Metanephros (tissue), 1 donor: Measurements from ENCODE around the gene RNF32. TPM values are rescaled to one million over a fixed set of nuclear protein-coding genes. Genes with fewer than 3 reads are reported as not detected.

Experiments used
- total RNA-seq: library from RNA; depleted of rRNA; stranded (reverse); fragments of >200 nt; gene quantifications from one replicate; pipeline ENCODE4 v1.2.3, GENCODE V29; 2014

Gene RNF32
- total RNA-seq = 1.1 TPM

DNA sequence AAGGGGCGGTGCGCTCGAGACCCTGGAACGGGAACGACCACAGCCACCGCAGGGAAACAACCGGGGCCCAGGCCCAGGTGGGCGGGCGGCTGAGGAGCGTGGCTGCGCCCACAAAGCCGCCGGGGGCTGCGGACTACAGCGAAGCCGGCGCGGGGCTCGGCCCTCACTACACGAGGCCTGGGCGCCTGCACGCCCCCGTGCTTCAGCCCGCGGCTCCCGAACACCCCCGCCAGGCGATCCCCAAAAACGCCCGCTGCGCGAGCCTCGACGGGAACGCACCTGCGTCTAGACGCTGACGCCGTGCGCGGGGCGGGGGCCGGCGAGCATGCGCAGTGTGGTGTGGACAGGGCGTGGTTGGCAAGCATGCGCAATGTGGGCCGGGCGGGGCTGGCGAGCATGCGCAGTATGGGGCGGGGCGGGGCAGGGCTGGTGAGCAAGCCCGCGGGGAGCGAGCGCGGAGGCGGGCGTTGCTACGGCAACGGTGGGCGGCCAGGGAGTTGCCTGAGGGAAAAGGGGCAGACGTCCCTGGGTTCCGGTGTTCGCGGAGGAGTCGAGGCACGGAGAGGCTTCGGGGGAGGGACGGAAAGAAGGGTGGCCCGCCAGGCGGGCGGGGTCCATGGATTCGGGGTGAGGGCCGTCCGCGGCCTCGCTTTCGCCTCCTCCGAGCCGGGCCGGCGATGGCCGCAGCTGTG is at the start of gene RNF32:
TSS of gene RNF32 (plus strand) at position 518 of the 692 bp plus-strand sequence. CDS start 3,104 bp downstream, outside the sequence.

